ENCODE measurements around the gene TFF3. TPM values are rescaled to one million over a fixed set of nuclear protein-coding genes. Genes with fewer than 3 reads are reported as not detected.

The TFF3 gene
- total RNA-seq, 1 experiment from 2014 or later, result not detected

GRCh38 chr21:42309753-42310213 lies 5.4 kb downstream of the TFF3 start:
- H3F3A ChIP-seq (ENCODE audit: insufficient read depth, low read depth), result no peaks in the 10 kb centered on the region
- H3K79me2 ChIP-seq (ENCODE audit: low read depth), result no peaks in the 10 kb centered on the region
- peak in 1 of 2 experiments; percentile 31 for DNase-seq
- intact Hi-C loops (cut with micrococcal nuclease; ENCODE audit: unreplicated experiment), result loop anchor here (2.0 kb wide), 1 partner anchor 71 kb away; no protein-coding TSS in a partner anchor
- no peaks in the 10 kb centered on the region for H4K20me1 ChIP-seq (ENCODE audit: insufficient read depth)
- no peak overlapping the region for H3K4me2 ChIP-seq
- ChIA-PET CTCF (interaction anchor here (0.6 to 0.7 kb wide), 6 partner anchors 53 to 433 kb away, joined by 3 to 18 read pairs (median 6); no protein-coding TSS in a partner anchor), POLR2A (ENCODE audit: unreplicated experiment) (no interaction called here)
- H3K4me3 ChIP-seq, result no peak overlapping the region
- TF ChIP-seq EZH2 (IDR thresholded peaks at IDR 0.05; ENCODE audit: low read depth) (no peak), CTCF (conservative IDR thresholded peaks at IDR 0.05) (peak; percentile 74)
- no TSS peak for BruUV-seq (replicated peaks)
- H2AFZ ChIP-seq, result no peak overlapping the region
- no peaks in the 10 kb centered on the region for H3K27me3 ChIP-seq (ENCODE audit: insufficient read depth, low read depth)
- H3K27ac ChIP-seq, result no peak overlapping the region
- no peaks in the 10 kb centered on the region for H3K4me1 ChIP-seq (replicated peaks; ENCODE audit: insufficient read depth)
- no peaks in the 10 kb centered on the region for H3K36me3 ChIP-seq (ENCODE audit: low read depth)
- no peaks in the 10 kb centered on the region for H3K9me3 ChIP-seq (ENCODE audit: insufficient read depth, low read depth)
- H3K9me2 ChIP-seq (ENCODE audit: insufficient read depth), result no peaks in the 10 kb centered on the region

GRCh38 chr21:42308914-42309752 lies 6.1 kb downstream of the TFF3 start:
- intact Hi-C loops (cut with micrococcal nuclease; ENCODE audit: unreplicated experiment), result loop anchor here (2.0 kb wide), 1 partner anchor 72 kb away; no protein-coding TSS in a partner anchor
- Histone ChIP-seq H3K27me3 (ENCODE audit: insufficient read depth, low read depth) (no peaks in the 10 kb centered on the region), H3K36me3 (ENCODE audit: low read depth) (no peaks in the 10 kb centered on the region), H2AFZ (0 out of 2 replicates have a peak overlapping the region, but pooled peaks have one; percentile 5), H3K4me3 (no peak overlapping the region), H4K20me1 (ENCODE audit: insufficient read depth) (no peaks in the 10 kb centered on the region), H3K79me2 (ENCODE audit: low read depth) (no peaks in the 10 kb centered on the region), H3K4me1 (replicated peaks; ENCODE audit: insufficient read depth) (no peaks in the 10 kb centered on the region), H3K9me3 (ENCODE audit: insufficient read depth, low read depth) (no peaks in the 10 kb centered on the region), H3F3A (ENCODE audit: insufficient read depth, low read depth) (no peaks in the 10 kb centered on the region), H3K4me2 (no peak overlapping the region), H3K9me2 (ENCODE audit: insufficient read depth) (no peaks in the 10 kb centered on the region), H3K27ac (no peak overlapping the region)
- ChIA-PET POLR2A (ENCODE audit: unreplicated experiment) (no interaction called here), CTCF (interaction anchor here (0.6 to 0.7 kb wide), 4 partner anchors 54 to 434 kb away, joined by 4 to 18 read pairs (median 8); no protein-coding TSS in a partner anchor)
- BruUV-seq (replicated peaks), result no TSS peak
- TF ChIP-seq EZH2 (IDR thresholded peaks at IDR 0.05; ENCODE audit: low read depth) (no peak), CTCF (conservative IDR thresholded peaks at IDR 0.05) (no peak)
- DNase-seq, result no peak

- Histone ChIP-seq H3K27me3 (ENCODE audit: insufficient read depth, low read depth) (no peaks in the 10 kb centered on the region), H3K36me3 (ENCODE audit: low read depth) (no peaks in the 10 kb centered on the region), H3K79me2 (ENCODE audit: low read depth) (no peaks in the 10 kb centered on the region), H3K4me1 (replicated peaks; ENCODE audit: insufficient read depth) (no peaks in the 10 kb centered on the region), H3K9me3 (ENCODE audit: insufficient read depth, low read depth) (no peaks in the 10 kb centered on the region), H4K20me1 (ENCODE audit: insufficient read depth) (no peaks in the 10 kb centered on the region), H3K9me2 (ENCODE audit: insufficient read depth) (no peaks in the 10 kb centered on the region), H3K4me3 (no peak overlapping the region), H2AFZ (no peak overlapping the region), H3F3A (ENCODE audit: insufficient read depth, low read depth) (no peaks in the 10 kb centered on the region), H3K27ac (no peak overlapping the region), H3K4me2 (no peak overlapping the region)
- intact Hi-C loops (cut with micrococcal nuclease; ENCODE audit: unreplicated experiment), result loop anchor here (2.0 kb wide), 1 partner anchor 72 kb away; no protein-coding TSS in a partner anchor
- BruUV-seq (replicated peaks), result no TSS peak
- TF ChIP-seq EZH2 (IDR thresholded peaks at IDR 0.05; ENCODE audit: low read depth), result no peak
- TF ChIP-seq CTCF (conservative IDR thresholded peaks at IDR 0.05), result no peak
- CTCF ChIA-PET, result no interaction called here
- DNase-seq, result no peak
- POLR2A ChIA-PET (ENCODE audit: unreplicated experiment), result no interaction called here
Observed at GRCh38 chr21:42308161-42308913, 6.9 kb downstream of the TFF3 start.
